Liver (tissue), 9 donors: ENCODE data around the gene TMTC2. TPM values are rescaled to one million over a fixed set of nuclear protein-coding genes. Genes with fewer than 3 reads are reported as not detected.

Source experiments
- DNase-seq: peaks from one replicate; pipeline ENCODE4 v3.0.0-alpha.2; 2017; ENCODE audit warnings: low spot score
- H3K27ac ChIP-seq, 2 donors: one replicate each; pipeline ENCODE4 v1.7.0; 2013; ENCODE audit warnings: inconsistent platforms in 2 of 2, low read length in 2 of 2, control low read depth in 1 of 2, low read depth in 1 of 2, mild to moderate bottlenecking in 1 of 2
- H3K27me3 ChIP-seq, 4 donors: one replicate each; pipeline versions ENCODE4 v1.6.1 to v1.7.0; 2013; ENCODE audit warnings: low read length in 3 of 4, inconsistent platforms in 1 of 4, mild to moderate bottlenecking in 1 of 4, moderate library complexity in 1 of 4; ENCODE audit not compliant: control insufficient read depth in 4 of 4, insufficient read depth in 4 of 4
- H3K36me3 ChIP-seq, 4 donors: one replicate each; pipeline versions ENCODE4 v1.6.1 to v1.7.0; 2013; ENCODE audit warnings: low read length in 3 of 4, mild to moderate bottlenecking in 3 of 4, low read depth in 1 of 4, moderate library complexity in 1 of 4; ENCODE audit not compliant: control insufficient read depth in 4 of 4, insufficient read depth in 3 of 4
- H3K4me1 ChIP-seq, 4 donors: one replicate each; pipeline versions ENCODE4 v1.6.1 to v1.7.0; 2013; ENCODE audit warnings: low read length in 3 of 4, mild to moderate bottlenecking in 3 of 4, moderate library complexity in 1 of 4; ENCODE audit not compliant: control insufficient read depth in 4 of 4, insufficient read depth in 4 of 4
- H3K4me3 ChIP-seq, 3 donors: one replicate each; pipeline versions ENCODE4 v1.6.1 to v1.7.0; 2013; ENCODE audit warnings: low read length in 3 of 3, control low read depth in 1 of 3, low read depth in 1 of 3, mild to moderate bottlenecking in 1 of 3
- H3K9ac ChIP-seq, 2 donors: one replicate each; pipeline ENCODE4 v1.7.0; 2013; ENCODE audit warnings: low read length in 2 of 2, mild to moderate bottlenecking in 2 of 2, moderate library complexity in 2 of 2, control low read depth in 1 of 2, low read depth in 1 of 2
- H3K9me3 ChIP-seq, 4 donors: one replicate each; pipeline versions ENCODE4 v1.6.1 to v1.7.0; 2013; ENCODE audit warnings: low read length in 3 of 4; ENCODE audit not compliant: control insufficient read depth in 4 of 4
- CTCF ChIP-seq: fragments of 150-350 bp; IDR thresholded peaks from 2 replicates; pipeline ENCODE4 v1.5.1; 2017; ENCODE audit warnings: improper control_type of control experiment, low read depth, low read length; ENCODE audit not compliant: missing input control
- EGR1 ChIP-seq, 2 donors: IDR thresholded peaks; 2 replicates each; pipeline ENCODE4 v1.6.1; 2016 to 2018; ENCODE audit warnings: antibody characterized with exemption in 2 of 2, low read depth in 2 of 2
- FOXA1 ChIP-seq: IDR thresholded peaks from 2 replicates; pipeline ENCODE4 v1.6.1; 2016; ENCODE audit warnings: antibody characterized with exemption
- GABPA ChIP-seq, 2 donors: IDR thresholded peaks in 1 of 2; conservative IDR thresholded peaks in 1 of 2; 2 replicates each; pipeline ENCODE4 v1.6.1; 2016; ENCODE audit warnings: antibody characterized with exemption in 2 of 2, mild to moderate bottlenecking in 1 of 2, moderate library complexity in 1 of 2
- HNF4A ChIP-seq, 2 donors: conservative IDR thresholded peaks; 2 replicates each; pipeline ENCODE4 v1.6.1; 2016; ENCODE audit warnings: antibody characterized with exemption in 2 of 2, mild to moderate bottlenecking in 2 of 2
- HNF4G ChIP-seq: IDR thresholded peaks from 2 replicates; pipeline ENCODE4 v1.6.1; 2016; ENCODE audit warnings: antibody characterized with exemption
- JUND ChIP-seq, 2 donors: IDR thresholded peaks; 2 replicates each; pipeline ENCODE4 v1.6.1; 2016; ENCODE audit warnings: antibody characterized with exemption in 2 of 2
- MAX ChIP-seq: IDR thresholded peaks from 2 replicates; pipeline ENCODE4 v1.6.1; 2016; ENCODE audit warnings: antibody characterized with exemption
- RAD21 ChIP-seq, 2 donors: IDR thresholded peaks; 2 replicates each; pipeline ENCODE4 v1.6.1; 2016; ENCODE audit warnings: antibody characterized with exemption in 2 of 2, mild to moderate bottlenecking in 2 of 2
- RXRA ChIP-seq, 2 donors: IDR thresholded peaks; 2 replicates each; pipeline ENCODE4 v1.6.1; 2017 to 2018; ENCODE audit warnings: antibody characterized with exemption in 2 of 2, mild to moderate bottlenecking in 1 of 2
- SP1 ChIP-seq: IDR thresholded peaks from 2 replicates; pipeline ENCODE4 v1.6.1; 2018; ENCODE audit warnings: antibody characterized with exemption, mild to moderate bottlenecking
- ZBTB33 ChIP-seq: IDR thresholded peaks from 2 replicates; pipeline ENCODE4 v1.6.1; 2016; ENCODE audit warnings: antibody characterized with exemption
- WGBS: extraction: QIAGEN DNeasy Blood & Tissue Kit; methylation state at CpG from one replicate; pipeline ENCODE4 v1.1.7; 2013; 5-methylcytosine and 5-hydroxymethylcytosine counted together
- polyA plus RNA-seq, 2 donors: library from polyadenylated mRNA; stranded (reverse) in 1 of 2; unstranded in 1 of 2; fragments of 200-250 nt in 1 of 2; fragments of >200 nt in 1 of 2; fragmentation: Nextera tagmentation in 1 of 2; extraction: Ambion mirVana in 1 of 2; gene quantifications; one replicate each; pipeline versions ENCODE4 v1.2.1 to v1.2.3, GENCODE V29; 2013 to 2015
- total RNA-seq, 2 donors: library from RNA; depleted of rRNA; stranded (reverse); fragments of >200 nt; gene quantifications; one replicate each; pipeline ENCODE4 v1.2.3, GENCODE V29; 2014
- TF ChIP-seq, protein P1 (sequence below): IDR thresholded peaks from 2 replicates; pipeline ENCODE4 v1.6.1; 2016; ENCODE audit warnings: antibody characterized with exemption, mild to moderate bottlenecking
- TF ChIP-seq, protein P2 (sequence below): IDR thresholded peaks from 2 replicates; pipeline ENCODE4 v1.6.1; 2016; ENCODE audit warnings: antibody characterized with exemption
- donor health status: healthy.
- donor health status: healthy.
- donor health status: healthy.
- donor health status: healthy.
- donor health status: healthy.

Gene TMTC2
- total and polyA plus RNA-seq, 4 donors: 0.36 to 3.0 (median 0.61) TPM

DNA sequence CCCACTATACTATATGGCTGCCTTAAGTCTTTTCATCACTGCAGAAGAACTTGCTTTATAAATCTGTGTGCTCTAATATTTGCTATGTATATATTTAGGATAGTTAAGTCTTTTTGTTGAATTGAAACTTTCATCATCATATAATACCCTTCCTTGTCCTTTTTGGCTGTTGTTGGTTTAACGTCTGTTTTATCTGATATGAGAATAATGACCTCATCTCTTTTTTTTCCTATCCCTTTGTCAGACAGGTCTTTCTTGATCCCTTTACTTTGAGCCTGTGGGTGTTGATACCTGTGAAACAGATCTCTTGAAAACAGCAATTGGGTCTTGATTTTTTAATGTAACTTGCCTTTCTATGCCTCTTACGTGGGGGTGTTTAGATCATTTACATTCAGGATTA is 316.3 kb downstream of the TMTC2 start:
- no peak overlapping the region for H3K9ac ChIP-seq
- no peak overlapping the region for H3K4me3 ChIP-seq
- WGBS: 47% methylated on average over 2 of the region's 2 CpGs
- peaks cover 0 to 2% (median 0%) of the 10 kb centered on the region in 4 donors for H3K9me3 ChIP-seq
- TF ChIP-seq, protein P1, sequence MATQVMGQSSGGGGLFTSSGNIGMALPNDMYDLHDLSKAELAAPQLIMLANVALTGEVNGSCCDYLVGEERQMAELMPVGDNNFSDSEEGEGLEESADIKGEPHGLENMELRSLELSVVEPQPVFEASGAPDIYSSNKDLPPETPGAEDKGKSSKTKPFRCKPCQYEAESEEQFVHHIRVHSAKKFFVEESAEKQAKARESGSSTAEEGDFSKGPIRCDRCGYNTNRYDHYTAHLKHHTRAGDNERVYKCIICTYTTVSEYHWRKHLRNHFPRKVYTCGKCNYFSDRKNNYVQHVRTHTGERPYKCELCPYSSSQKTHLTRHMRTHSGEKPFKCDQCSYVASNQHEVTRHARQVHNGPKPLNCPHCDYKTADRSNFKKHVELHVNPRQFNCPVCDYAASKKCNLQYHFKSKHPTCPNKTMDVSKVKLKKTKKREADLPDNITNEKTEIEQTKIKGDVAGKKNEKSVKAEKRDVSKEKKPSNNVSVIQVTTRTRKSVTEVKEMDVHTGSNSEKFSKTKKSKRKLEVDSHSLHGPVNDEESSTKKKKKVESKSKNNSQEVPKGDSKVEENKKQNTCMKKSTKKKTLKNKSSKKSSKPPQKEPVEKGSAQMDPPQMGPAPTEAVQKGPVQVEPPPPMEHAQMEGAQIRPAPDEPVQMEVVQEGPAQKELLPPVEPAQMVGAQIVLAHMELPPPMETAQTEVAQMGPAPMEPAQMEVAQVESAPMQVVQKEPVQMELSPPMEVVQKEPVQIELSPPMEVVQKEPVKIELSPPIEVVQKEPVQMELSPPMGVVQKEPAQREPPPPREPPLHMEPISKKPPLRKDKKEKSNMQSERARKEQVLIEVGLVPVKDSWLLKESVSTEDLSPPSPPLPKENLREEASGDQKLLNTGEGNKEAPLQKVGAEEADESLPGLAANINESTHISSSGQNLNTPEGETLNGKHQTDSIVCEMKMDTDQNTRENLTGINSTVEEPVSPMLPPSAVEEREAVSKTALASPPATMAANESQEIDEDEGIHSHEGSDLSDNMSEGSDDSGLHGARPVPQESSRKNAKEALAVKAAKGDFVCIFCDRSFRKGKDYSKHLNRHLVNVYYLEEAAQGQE: no peak
- TF ChIP-seq MAX (no peak), HNF4G (no peak), ZBTB33 (no peak), EGR1 (IDR thresholded peaks at IDR 0.05; ENCODE audit: low read depth in 2 of 2) (no peak)
- H3K4me1 ChIP-seq: no peaks in the 10 kb centered on the region
- H3K27me3 ChIP-seq: no peaks in the 10 kb centered on the region
- no peak overlapping the region for H3K27ac ChIP-seq
- no peak for DNase-seq
- H3K36me3 ChIP-seq: no peaks in the 10 kb centered on the region

- Histone ChIP-seq H3K4me3 (no peak overlapping the region), H3K9ac (no peak overlapping the region), H3K27ac (no peak overlapping the region), H3K9me3 (peaks cover 0 to 2% (median under 1%) of the 10 kb centered on the region in 4 donors), H3K27me3 (no peaks in the 10 kb centered on the region), H3K4me1 (no peaks in the 10 kb centered on the region), H3K36me3 (no peaks in the 10 kb centered on the region)
- DNase-seq: no peak
- TF ChIP-seq CTCF (no peak), GABPA (IDR thresholded peaks at IDR 0.05 in 1 of 2, conservative IDR thresholded peaks at IDR 0.05 in 1 of 2) (no peak), HNF4G (no peak), SP1 (no peak), RAD21 (IDR thresholded peaks at IDR 0.05) (no peak), FOXA1 (no peak), RXRA (IDR thresholded peaks at IDR 0.05) (no peak), EGR1 (IDR thresholded peaks at IDR 0.05; ENCODE audit: low read depth in 2 of 2) (no peak), JUND (IDR thresholded peaks at IDR 0.05) (no peak), MAX (no peak), HNF4A (conservative IDR thresholded peaks at IDR 0.05) (no peak)
- TF ChIP-seq, protein P1: no peak
- TF ChIP-seq, protein P2, sequence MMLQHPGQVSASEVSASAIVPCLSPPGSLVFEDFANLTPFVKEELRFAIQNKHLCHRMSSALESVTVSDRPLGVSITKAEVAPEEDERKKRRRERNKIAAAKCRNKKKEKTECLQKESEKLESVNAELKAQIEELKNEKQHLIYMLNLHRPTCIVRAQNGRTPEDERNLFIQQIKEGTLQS: no peak
- 88% methylated on average over 6 of the region's 6 CpGs for WGBS
These were observed 319.0 kb downstream of the TMTC2 start for GRCh38 chr12:83005534-83006197.
